MM.1S (cell line): ENCODE data around the gene ZC3H7B.

Experiments used
- EZH2 ChIP-seq: fragments of 300-600 bp; sonication (generic); optimal IDR thresholded peaks from 2 replicates; pipeline ENCODE3; 2017; ENCODE audit warnings: low read depth, mild to moderate bottlenecking, antibody characterized with exemption, low read length, mixed read lengths
- TF ChIP-seq, protein P1 (sequence below): fragments of 300-600 bp; sonication (generic); IDR thresholded peaks from 2 replicates; pipeline ENCODE4 v1.5.1; 2016; ENCODE audit warnings: antibody characterized with exemption, low read length, mixed read lengths

DNA sequence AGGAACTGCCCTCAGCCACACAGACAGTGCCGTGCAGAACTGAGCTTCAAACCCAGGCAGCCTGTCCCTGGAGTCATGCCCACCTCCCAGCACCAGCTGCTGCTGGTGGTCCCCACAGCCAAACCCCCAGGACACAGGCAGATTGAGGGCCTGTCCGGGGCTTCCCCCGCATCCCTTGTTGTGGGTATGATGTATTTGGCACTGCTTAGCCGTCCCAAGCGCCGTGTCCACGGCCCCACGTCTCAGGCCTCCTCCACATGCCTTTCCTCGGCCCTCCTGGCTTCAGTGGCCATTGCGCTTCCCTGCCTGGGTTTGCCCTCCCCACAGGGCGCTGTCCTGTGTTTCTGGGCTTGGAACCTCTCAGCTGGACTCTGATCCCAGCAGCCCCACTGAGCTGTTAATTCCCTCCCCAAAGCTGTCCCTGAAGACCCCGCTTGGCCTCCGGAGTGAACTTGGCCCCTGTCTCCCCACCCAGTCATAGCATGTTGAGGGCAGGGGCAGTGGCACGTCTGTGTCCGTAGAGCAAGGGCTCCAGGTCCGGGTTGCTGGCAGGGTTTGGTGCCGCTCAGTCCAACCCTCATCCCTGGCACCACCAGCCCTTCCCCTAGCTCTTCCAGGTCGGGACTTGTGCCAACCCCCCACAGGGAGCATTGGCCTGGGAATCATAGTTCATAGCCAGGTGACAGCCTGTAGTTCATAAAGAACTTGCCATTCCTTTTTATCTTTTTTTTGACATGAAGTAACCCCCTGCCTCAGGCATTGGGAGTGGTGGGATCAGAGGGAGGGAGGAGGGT is 45.9 kb downstream of the ZC3H7B start:
- TF ChIP-seq, protein P1, sequence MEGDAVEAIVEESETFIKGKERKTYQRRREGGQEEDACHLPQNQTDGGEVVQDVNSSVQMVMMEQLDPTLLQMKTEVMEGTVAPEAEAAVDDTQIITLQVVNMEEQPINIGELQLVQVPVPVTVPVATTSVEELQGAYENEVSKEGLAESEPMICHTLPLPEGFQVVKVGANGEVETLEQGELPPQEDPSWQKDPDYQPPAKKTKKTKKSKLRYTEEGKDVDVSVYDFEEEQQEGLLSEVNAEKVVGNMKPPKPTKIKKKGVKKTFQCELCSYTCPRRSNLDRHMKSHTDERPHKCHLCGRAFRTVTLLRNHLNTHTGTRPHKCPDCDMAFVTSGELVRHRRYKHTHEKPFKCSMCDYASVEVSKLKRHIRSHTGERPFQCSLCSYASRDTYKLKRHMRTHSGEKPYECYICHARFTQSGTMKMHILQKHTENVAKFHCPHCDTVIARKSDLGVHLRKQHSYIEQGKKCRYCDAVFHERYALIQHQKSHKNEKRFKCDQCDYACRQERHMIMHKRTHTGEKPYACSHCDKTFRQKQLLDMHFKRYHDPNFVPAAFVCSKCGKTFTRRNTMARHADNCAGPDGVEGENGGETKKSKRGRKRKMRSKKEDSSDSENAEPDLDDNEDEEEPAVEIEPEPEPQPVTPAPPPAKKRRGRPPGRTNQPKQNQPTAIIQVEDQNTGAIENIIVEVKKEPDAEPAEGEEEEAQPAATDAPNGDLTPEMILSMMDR = no peak
- TF ChIP-seq EZH2 = no peak
